NCI-H1048 (cell line): ENCODE data around the gene GPANK1.

Experiments
- DNase-seq: peaks from one replicate; lab custom pipeline; 2025; lab: John Stamatoyannopoulos, UW

Gene GPANK1

DNA sequence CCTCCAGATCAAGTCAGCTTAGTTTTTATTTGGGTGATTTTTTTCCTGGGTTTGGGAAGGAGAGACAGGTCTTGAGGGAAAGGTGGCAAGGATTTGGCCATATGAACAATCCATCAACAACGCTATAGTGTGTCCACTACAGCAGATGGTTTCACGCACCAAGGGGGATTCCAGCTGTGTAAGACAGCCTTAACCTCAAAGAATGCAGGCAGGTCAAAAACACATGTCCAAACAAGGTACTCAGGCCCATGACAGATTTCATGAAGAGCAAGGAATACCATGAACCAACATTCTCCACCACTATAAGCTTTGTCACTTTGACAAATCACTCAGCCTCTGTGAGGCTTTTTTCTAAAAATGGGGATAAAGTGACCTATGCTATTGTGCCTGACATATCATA is 47.8 kb downstream of the GPANK1 start:
- no peak for DNase-seq

DNA sequence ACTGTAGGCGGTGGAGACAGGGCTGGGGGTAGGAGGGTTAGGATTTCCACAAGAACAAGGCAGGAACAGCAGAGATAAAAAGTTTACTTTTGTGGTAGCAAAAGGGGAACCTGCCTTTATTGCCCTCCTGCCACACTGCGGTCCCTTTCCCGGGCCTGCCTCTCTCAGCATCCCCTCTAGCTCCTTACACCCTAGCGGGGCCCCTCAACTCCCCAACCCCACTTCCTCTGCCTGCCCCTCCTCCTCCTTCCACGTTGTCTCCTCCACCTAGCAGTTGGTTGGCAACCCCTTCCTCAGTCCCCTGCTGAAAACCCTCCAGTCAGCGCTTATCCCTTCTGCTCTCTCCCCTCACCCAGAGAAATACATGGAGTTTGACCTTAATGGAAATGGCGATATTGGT is 49.0 kb downstream of the GPANK1 start:
- no peak for DNase-seq

DNA sequence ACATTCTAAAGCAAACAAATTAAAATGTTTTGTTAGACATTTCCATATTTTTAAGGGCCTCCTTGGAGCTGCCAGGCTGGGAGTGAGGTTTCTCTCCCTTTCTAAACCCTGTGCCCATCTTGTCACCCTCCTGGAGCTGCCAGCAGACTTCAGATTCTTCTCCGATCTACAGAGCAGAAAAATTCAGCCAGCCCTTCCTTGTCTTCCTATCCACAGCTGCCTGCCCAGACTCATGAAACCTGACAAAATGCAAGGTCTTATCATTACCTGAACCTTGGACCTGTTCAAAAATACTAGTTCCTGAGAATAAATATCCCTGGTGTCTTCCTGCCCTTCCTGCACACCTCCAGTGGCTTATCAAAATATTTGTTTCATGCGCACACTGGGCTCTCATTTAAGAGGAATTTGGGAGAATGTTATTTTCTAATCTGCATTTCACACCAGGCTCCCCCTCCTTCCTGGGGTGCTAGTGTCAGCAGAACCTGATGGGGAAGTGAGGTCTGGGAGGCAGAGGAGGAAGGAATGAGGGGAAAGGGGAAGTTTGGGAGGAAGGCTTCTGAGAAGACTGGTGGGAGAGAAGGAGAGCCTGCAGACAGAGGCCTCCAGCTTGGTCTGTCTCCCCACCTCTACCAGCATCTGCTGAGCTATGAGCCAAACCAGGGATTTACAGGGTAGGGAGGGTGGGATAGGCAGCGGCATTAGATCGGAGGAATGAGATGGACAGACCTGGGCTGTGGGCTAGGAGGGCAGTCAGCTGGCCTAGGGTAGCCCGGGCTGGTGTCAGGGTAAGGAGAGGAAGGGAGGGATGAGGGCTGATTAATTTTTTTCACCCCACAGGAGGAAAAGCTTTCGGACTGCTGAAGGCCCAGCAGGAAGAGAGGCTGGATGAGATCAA is 49.9 kb downstream of the GPANK1 start, which contains the start of gene AIF1:
Gene AIF1 (plus strand): TSS at position 551 of the 895 bp plus-strand sequence. CDS start 96 bp downstream, at position 647.
- DNase-seq: no peak

DNA sequence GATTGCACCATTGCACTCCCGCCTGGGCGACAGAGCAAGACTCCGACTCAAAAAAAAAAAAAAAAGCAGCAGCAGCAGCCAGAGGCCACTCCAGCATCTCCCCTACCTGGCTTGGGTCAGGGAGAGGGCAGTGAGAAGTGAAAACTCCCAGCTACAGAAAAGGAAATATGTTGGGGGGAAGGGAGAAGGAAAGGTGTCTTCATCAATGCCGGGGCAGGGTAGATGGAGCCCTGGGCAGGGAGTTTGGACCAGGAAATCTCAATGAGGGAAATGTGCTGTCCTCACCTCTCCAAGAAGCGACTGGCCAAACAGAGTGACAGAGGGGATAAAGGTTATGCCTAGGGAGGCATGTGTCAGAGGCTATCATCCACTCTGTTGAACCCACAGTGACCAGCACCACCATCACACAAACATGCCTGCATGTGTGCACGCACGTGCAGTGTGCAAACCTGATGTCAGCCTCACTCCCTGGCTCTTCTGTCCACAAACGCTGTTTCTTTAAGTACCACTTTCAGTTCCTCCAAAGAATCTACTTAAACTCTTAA is 50.6 kb downstream of the GPANK1 start:
- no peak for DNase-seq
